ENCODE data around the gene TMED4. TPM values are rescaled to one million over a fixed set of nuclear protein-coding genes. Genes with fewer than 3 reads are reported as not detected.
A peak's percentile ranks its signal among the peaks of the same experiment; 100 is the strongest.

The TMED4 gene
- total and polyA plus RNA-seq, 8 donors = 32.3 to 55.9 (median 47.0) TPM

GRCh38 chr7:44541028-44541869, 40.8 kb downstream of the TMED4 start, which contains the start of gene NPC1L1:
Gene NPC1L1 (minus strand): TSS chr7:44541330. CDS start chr7:44541259, 71 bp downstream.
- intact Hi-C loops (cut with DNase I) = no loop called here
- Histone ChIP-seq H3K36me3 (no peaks in the 10 kb centered on the region), H3K4me1 (no peaks in the 10 kb centered on the region), H3K4me3 (no peak within 1 kb of the TSS), H3K9me3 (no peaks in the 10 kb centered on the region), H3K27ac (no peak within 1 kb of the TSS), H3K27me3 (no peaks in the 10 kb centered on the region)
- WGBS, 2 donors = 74 to 76% methylated on average over 20 of the region's 20 CpGs
- peak in 3 of 4 donors; percentile 32 to 78 (median 67) for ATAC-seq
- peak in 1 of 6 donors; percentile 64 for DNase-seq
- FAIRE-seq = no peak
- no peak for TF ChIP-seq CTCF (IDR thresholded peaks at IDR 0.05)

- H3K9me3 ChIP-seq = no peaks in the 10 kb centered on the region
- no peaks in the 10 kb centered on the region for H3K36me3 ChIP-seq
- intact Hi-C loops (cut with DNase I) = no loop called here
- 77 to 82% methylated on average over 5 of the region's 5 CpGs for WGBS, 2 donors
- ATAC-seq = no peak
- TF ChIP-seq CTCF (IDR thresholded peaks at IDR 0.05) = no peak
- FAIRE-seq = no peak
- no peaks in the 10 kb centered on the region for H3K27me3 ChIP-seq
- no peak overlapping the region for H3K27ac ChIP-seq
- no peak for DNase-seq
- no peaks in the 10 kb centered on the region for H3K4me1 ChIP-seq
- H3K4me3 ChIP-seq = no peak overlapping the region
Observed at GRCh38 chr7:44540592-44541027, 41.4 kb downstream of the TMED4 start.

GRCh38 chr7:44539669-44540506, 42.1 kb downstream of the TMED4 start:
- H3K27ac ChIP-seq = no peak overlapping the region
- TF ChIP-seq CTCF (IDR thresholded peaks at IDR 0.05) = no peak
- no peaks in the 10 kb centered on the region for H3K36me3 ChIP-seq
- FAIRE-seq (no peak), ATAC-seq (no peak), DNase-seq (peak in 1 of 6 donors; percentile 41)
- H3K4me1 ChIP-seq = no peaks in the 10 kb centered on the region
- intact Hi-C loops (cut with DNase I) = no loop called here
- no peak overlapping the region for H3K4me3 ChIP-seq
- H3K27me3 ChIP-seq = no peaks in the 10 kb centered on the region
- 80 to 89% methylated on average over 26 to 27 of the region's 27 CpGs for WGBS, 2 donors
- H3K9me3 ChIP-seq = no peaks in the 10 kb centered on the region

GRCh38 chr7:44538798-44539668, 43.0 kb downstream of the TMED4 start:
- WGBS, 2 donors = 81 to 90% methylated on average over 32 of the region's 32 CpGs
- no peak overlapping the region for H3K4me3 ChIP-seq
- no peak for TF ChIP-seq CTCF (IDR thresholded peaks at IDR 0.05)
- H3K9me3 ChIP-seq = no peaks in the 10 kb centered on the region
- no peak for ATAC-seq
- intact Hi-C loops (cut with DNase I) = no loop called here
- no peaks in the 10 kb centered on the region for H3K36me3 ChIP-seq
- peak in 1 of 6 donors; percentile 48 for DNase-seq
- FAIRE-seq = no peak
- H3K27ac ChIP-seq = no peak overlapping the region
- H3K4me1 ChIP-seq = no peaks in the 10 kb centered on the region
- H3K27me3 ChIP-seq = no peaks in the 10 kb centered on the region

Measured in pancreas (tissue), 10 donors.